Measurements from ENCODE around the gene DCP1B.
A peak's percentile ranks its signal among the peaks of the same experiment; 100 is the strongest.
"Not testable (repeated sequence)": the region's sequence is repeated elsewhere in the genome, so short reads cannot be mapped to it uniquely, and the experiment has no call there.

The DCP1B gene

GRCh38 chr12:1974812-1975211 is 29.4 kb downstream of the DCP1B start:
- DNase-seq: no peak

GRCh38 chr12:1972856-1973317 is 31.4 kb downstream of the DCP1B start:
- no peak for DNase-seq

DNA sequence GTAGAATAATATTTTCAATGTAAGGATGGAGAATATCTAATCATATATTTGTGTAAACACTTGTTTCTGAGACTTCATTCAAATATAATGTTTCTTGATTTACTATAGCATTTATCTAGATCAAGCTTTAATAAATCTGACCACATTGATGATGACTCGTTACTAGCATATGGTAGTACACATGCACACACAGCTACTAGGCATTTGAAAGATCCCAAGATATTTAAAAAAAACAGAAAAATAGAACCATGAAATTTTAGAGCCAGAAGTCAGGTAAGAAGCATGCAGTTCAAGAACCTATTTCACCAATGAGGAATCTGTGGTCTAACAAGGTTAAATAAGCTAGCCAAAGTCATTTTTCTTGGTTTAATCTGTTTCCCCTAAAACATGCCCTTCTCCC is 32.0 kb downstream of the DCP1B start:
- DNase-seq: no peak

- no peak for DNase-seq
These were observed 33.8 kb downstream of the DCP1B start for GRCh38 chr12:1970331-1970900.

- DNase-seq: no peak
These were observed 37.6 kb downstream of the DCP1B start for GRCh38 chr12:1966561-1967226.

DNA sequence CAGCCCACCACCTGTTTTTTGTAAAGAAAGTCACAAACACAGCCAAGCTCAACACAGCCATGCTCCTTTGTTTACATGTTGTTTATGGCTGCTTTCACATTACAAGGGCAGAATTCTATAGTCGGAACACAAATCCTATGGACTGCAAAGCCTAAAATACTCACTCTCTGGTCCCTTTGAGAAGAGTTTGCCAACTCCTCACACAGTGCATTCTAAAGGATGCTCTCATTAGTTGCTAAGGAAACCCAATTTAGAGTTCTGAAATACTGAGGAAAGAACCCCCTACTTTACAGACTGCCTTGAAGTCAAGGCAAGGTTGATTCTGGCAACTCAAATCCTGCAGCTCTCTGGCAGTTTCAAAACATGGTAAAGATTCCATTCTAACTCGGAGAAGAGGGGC is 38.3 kb downstream of the DCP1B start:
- no peak for DNase-seq

GRCh38 chr12:1962051-1963020 is 41.9 kb downstream of the DCP1B start:
- DNase-seq: no peak

DNA sequence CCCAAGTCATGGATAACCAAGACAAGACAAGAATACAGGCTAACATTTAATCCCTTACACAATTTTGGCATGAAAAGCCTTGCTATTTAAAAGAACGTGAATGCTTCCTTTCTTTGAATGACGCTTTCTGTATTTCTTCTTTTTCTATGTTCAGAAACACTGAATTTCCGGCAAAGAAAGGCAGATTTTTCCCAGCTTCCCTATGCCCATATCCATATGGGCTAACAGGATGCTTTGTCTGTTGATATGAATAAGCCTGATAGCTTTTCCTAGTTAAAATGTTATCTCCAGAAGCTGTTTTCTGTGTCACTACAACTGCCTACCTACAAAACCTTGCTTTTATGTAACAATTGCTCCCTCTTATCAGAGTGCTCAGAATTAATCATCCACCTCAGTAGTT is 47.5 kb downstream of the DCP1B start:
- no peak for DNase-seq

GRCh38 chr12:1949771-1950470 is 54.3 kb downstream of the DCP1B start:
- no peak for DNase-seq

DNA sequence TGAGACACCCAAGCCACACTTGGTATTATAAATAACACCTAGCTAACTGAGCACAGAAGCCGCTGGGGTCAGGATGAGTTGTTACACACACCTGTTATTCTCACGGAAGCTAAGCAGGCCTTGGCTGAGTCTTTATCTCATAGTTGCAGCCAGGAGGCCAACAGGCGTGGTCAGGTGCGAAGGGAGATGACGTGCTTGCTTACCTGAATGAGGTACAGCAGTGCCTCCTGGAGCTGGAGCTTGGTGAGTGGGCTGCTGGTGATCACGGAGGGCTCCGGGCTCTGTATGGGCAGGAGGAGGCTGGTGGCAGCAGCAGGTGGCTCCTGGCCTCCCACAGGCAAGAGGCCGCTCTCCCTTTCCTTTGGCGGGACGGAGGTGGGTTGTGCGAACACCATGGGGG is 55.4 kb downstream of the DCP1B start:
- DNase-seq: no peak

- no peak for DNase-seq
These were observed 57.2 kb downstream of the DCP1B start for GRCh38 chr12:1947081-1947480.

GRCh38 chr12:1946296-1946695 is 58.0 kb downstream of the DCP1B start:
- no peak for DNase-seq

DNA sequence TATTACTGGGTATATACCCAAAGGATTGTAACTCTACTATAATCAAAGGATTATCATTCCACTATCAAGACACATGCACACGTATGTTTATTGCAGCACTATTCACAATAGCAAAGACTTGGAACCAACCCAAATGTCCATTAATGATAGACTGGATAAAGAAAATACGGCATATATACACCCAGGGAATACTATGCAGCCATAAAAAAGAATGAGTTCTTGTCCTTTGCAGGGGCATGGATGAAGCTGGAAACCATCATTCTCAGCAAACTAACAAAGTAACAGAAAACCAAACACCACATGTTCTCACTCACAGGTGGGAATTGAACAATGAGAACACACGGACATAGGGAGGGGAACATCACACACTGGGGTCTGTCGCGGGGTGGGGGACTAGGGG is 58.8 kb downstream of the DCP1B start:
- DNase-seq: not testable (repeated sequence)

- peak; percentile 36 to 77 for DNase-seq
These were observed 64.3 kb downstream of the DCP1B start for GRCh38 chr12:1939801-1940607.

- no peak for DNase-seq
These were observed 64.9 kb downstream of the DCP1B start for GRCh38 chr12:1939331-1939730.

- no peak for DNase-seq
These were observed 66.6 kb downstream of the DCP1B start for GRCh38 chr12:1937481-1938224.

DNA sequence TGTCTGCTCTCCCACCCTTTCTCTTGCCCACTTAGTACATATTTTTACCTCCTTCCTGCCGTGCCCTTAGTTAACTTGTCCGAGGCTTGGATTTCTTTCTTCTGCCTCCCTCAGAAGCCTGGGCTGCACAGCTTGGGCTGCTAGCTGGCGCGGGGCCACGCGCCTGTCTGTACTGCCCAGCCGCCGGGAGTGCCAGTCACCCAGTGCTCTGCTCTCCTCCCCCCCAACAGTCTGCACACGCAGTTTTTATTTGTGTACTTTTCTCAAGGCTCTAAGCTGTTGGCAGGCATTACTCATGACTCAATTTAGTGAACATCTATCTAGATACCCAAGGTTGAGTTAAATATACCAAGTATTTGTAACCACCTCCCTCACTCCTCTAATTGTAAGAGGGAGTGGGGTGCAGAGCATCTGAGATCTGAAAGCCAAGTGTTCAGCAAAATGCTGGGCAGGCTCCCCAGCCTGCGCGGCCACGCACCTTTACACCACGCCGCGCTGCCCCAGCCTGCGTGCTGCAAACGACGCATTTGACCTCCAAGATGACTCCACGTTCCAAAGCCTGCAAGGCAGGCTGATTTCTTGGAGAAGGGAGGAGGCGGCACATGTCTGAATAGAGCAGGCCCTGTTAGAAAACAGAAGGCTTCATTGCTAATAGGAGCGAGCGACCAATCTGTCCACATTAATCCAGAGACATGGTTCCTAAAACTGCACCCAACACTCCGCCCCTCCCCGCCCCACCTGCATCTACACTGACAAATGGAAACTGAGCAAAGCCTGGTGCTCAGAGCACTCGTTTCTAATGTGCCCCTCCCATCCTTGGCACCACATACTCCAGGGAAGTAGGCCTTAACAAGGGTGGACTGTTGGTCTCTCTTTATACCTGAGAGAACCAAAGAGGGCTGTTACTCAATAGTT is 67.6 kb downstream of the DCP1B start:
- DNase-seq: no peak

- DNase-seq: no peak
These were observed 68.4 kb downstream of the DCP1B start for GRCh38 chr12:1935700-1936378.

GRCh38 chr12:1935242-1935641 is 69.0 kb downstream of the DCP1B start:
- DNase-seq: no peak

DNA sequence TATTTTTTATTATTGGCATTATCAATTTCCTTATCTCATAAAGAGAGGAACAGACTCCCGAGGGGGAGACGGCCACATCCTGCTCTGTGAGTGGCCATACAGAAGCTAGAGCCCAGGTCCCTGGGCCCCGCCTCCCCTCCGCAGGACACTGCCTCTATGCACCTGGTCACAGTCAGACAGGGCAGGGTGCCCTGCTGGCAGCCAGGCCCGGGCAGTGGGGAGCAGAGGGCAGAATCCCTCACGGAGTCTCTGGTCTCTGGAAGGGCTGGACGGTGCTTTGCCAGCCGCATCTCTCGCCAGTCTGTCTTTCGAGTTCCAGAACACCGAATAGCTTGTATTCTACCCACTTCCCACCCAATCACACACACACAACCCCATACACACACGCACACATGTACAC is 69.4 kb downstream of the DCP1B start:
- DNase-seq: no peak
